Right cardiac atrium (tissue), 5 donors: Measurements from ENCODE around the gene PRRC2B. TPM values are rescaled to one million over a fixed set of nuclear protein-coding genes. Genes with fewer than 3 reads are reported as not detected.
A peak's percentile ranks its signal among the peaks of the same experiment; 100 is the strongest.

Experiments
- ATAC-seq, 2 donors: fragments of 200-7000 bp; cut with Tn5 transposase; one replicate each; pipeline versions ENCODE4 v1.8.0 to v1.9.1; 2020; ENCODE audit warnings: moderate library complexity in 2 of 2, mild to moderate bottlenecking in 1 of 2
- DNase-seq, 3 donors: peaks; one replicate each; pipeline ENCODE4 v3.0.0-alpha.2; 2020
- H3K27ac ChIP-seq: one replicate; pipeline ENCODE4 v1.5.1; 2013; ENCODE audit warnings: mild to moderate bottlenecking, low read length, control low read depth, moderate library complexity
- H3K27me3 ChIP-seq: one replicate; pipeline ENCODE4 v1.6.1; 2013; ENCODE audit not compliant: control insufficient read depth, insufficient read depth
- H3K4me1 ChIP-seq: one replicate; pipeline ENCODE4 v1.6.1; 2013; ENCODE audit warnings: low read length; ENCODE audit not compliant: control insufficient read depth, insufficient read depth
- H3K4me3 ChIP-seq: one replicate; pipeline ENCODE4 v1.5.1; 2013; ENCODE audit warnings: low read length, control low read depth
- H3K9me3 ChIP-seq: one replicate; pipeline ENCODE4 v1.6.1; 2013; ENCODE audit warnings: low read length; ENCODE audit not compliant: control insufficient read depth
- WGBS: extraction: QIAGEN DNeasy Blood & Tissue Kit; methylation state at CpG from one replicate; pipeline ENCODE4 v1.1.7; 2013; 5-methylcytosine and 5-hydroxymethylcytosine counted together
- intact Hi-C, 4 donors: fragments of 100-400 bp; cut with DNase I; formaldehyde crosslinking; loops; one replicate each; pipeline versions ENCODE4 v1.11.0 to v1.14.0; 2022 to 2023
- polyA plus RNA-seq: library from polyadenylated mRNA; stranded (reverse); fragments of 200-250 nt; gene quantifications from one replicate; pipeline ENCODE4 v1.2.3, GENCODE V29; 2013
- total RNA-seq, 4 donors: library from RNA; stranded (reverse); fragmentation: NEBNext Ultra II Directional; extraction: Animal tissue kit (Norgen Biotek cat#: 25700); gene quantifications; one replicate each; pipeline ENCODE4 v1.2.1, GENCODE V29; 2021
- donor health status: healthy with polysubstance abuse.
- donor health status: DM: no; HTN: yes; CAD: no.
- donor health status: DM: no; HTN: no; CAD: no.
- donor health status: DM: no; HTN: yes; CAD: no; lungs with severe emphysema.
- donor health status: DM: yes; HTN: yes; CAD: no.

The PRRC2B gene
- total and polyA plus RNA-seq, 5 donors, result 78.1 to 175 (median 141) TPM

DNA sequence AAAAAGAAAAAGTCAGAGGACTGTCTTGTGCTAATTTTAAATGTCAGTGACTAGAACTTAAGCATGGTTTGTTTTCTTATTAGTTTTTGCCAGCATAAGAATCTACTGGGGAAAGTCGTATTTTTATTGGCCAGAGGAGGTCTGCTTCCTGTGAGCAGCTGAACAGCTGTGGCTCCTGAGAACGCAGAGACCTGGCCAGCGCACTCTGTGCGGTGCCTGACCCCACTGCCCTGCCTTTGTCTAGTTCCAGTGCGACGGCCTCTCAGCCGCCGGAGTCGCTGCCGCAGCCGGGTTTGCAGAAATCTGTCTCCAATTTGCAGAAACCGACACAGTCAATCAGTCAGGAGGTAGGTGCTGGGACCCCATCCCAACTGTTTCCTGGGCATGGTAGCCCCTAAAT is 42.5 kb downstream of the PRRC2B start:
- no peaks in the 10 kb centered on the region for H3K4me1 ChIP-seq

DNA sequence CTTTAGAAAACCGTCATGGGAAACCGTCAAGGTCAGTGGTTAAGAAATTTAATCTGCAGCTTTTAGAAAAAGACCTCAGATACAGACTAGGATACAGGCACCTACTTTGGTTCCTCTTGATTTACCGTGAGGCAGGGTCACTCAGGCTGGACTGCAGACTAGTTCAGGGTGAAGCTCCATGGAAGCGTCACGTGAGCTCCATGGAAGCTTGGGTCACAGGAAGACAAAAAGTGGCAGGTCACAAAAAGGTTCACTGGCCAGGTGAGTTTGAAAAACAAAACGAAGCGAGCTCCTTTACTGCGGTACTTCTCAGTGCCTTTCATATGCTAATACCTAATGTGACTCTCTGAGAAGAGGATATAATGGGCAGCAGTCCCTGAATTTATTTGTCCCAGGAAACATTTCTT is 43.0 kb downstream of the PRRC2B start:
- DNase-seq (no peak), ATAC-seq (no peak)
- WGBS, result 80% methylated on average over 8 of the region's 8 CpGs
- H3K9me3 ChIP-seq, result no peaks in the 10 kb centered on the region
- intact Hi-C loops, result no loop called here
- H3K4me3 ChIP-seq, result no peak overlapping the region
- H3K27ac ChIP-seq, result no peak overlapping the region
- H3K27me3 ChIP-seq, result no peaks in the 10 kb centered on the region
- no peaks in the 10 kb centered on the region for H3K4me1 ChIP-seq

More for the DNA sequence above, 42.5 kb downstream of the PRRC2B start:
- peak; percentile 88 to 93 for ATAC-seq
- H3K27ac ChIP-seq, result no peak overlapping the region
- 60% methylated on average over 12 of the region's 12 CpGs for WGBS
- intact Hi-C loops, result no loop called here
- H3K27me3 ChIP-seq, result no peaks in the 10 kb centered on the region
- no peaks in the 10 kb centered on the region for H3K9me3 ChIP-seq
- peak; percentile 58 to 89 (median 85) for DNase-seq
- no peak overlapping the region for H3K4me3 ChIP-seq

DNA sequence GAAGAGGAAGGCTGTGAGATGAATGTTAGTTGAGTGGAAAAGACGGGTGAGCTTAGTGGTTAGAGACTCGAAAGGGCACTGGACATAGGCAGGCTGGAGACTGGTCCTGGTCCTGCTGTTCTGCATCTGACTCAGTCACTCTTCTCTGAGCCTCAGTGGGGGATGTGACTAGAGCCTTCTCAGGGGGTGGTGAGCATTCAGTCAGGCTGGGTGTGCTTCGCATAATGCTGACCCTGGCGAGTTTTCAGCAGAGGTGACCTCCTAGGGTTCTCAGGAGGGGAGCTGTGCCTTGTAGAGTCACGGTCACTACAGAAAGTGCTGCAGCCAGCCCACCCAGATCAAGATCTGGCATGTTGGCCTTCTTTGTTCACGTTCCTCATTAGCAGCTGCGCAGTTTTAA is 44.3 kb downstream of the PRRC2B start:
- no peak for ATAC-seq
- Histone ChIP-seq H3K27me3 (no peaks in the 10 kb centered on the region), H3K4me1 (no peaks in the 10 kb centered on the region), H3K9me3 (no peaks in the 10 kb centered on the region), H3K27ac (no peak overlapping the region), H3K4me3 (no peak overlapping the region)
- no peak for DNase-seq
- 87% methylated on average over 7 of the region's 7 CpGs for WGBS
- intact Hi-C loops, result no loop called here

DNA sequence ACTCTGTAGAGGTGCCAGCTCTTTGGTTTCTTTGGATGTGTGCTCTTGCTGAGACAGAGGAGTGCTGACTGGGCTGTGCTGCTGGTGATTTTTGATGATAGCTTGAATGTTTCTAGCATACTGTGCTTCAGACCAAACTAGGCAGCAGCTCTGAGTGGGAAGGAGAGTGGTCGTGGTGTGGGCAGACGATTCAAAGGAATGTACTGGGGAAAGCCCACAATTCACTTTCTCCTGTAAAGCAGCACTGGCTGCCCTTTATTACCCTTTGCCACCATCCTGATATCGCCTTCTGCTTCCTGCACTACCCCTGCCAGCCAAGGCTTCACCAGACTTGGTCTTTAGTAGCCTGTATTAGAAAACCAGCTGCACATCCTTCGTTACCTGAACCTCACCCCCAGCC is 45.3 kb downstream of the PRRC2B start:
- Histone ChIP-seq H3K4me3 (no peak overlapping the region), H3K9me3 (no peaks in the 10 kb centered on the region), H3K4me1 (no peaks in the 10 kb centered on the region), H3K27ac (no peak overlapping the region), H3K27me3 (no peaks in the 10 kb centered on the region)
- intact Hi-C loops, result no loop called here
- WGBS, result 76% methylated on average over 4 of the region's 4 CpGs
- no peak for ATAC-seq
- DNase-seq, result no peak

DNA sequence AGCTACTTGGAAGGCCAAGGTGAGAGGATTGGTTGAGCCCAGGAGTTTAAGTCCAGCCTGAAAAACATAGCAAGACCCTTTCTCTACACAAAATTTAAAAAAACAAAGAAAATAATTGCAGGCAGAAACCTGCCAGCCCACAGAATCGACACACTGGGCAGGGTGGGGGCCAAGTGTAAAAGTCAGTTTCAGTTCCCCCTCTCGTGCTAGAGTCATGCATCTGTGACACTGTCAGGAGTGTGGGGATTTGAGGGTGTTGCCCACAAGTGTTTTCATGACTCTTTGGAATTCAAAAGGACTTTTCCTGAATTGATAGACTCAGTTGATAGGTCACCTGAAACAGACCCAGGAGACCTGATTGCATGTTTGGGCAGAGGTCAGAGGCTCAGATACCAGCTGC is 47.6 kb downstream of the PRRC2B start:
- DNase-seq, result no peak
- H3K27me3 ChIP-seq, result no peaks in the 10 kb centered on the region
- 75% methylated on average over 2 of the region's 2 CpGs for WGBS
- ATAC-seq, result no peak
- intact Hi-C loops, result no loop called here
- H3K4me3 ChIP-seq, result no peak overlapping the region
- no peaks in the 10 kb centered on the region for H3K4me1 ChIP-seq
- H3K27ac ChIP-seq, result no peak overlapping the region
- no peaks in the 10 kb centered on the region for H3K9me3 ChIP-seq

DNA sequence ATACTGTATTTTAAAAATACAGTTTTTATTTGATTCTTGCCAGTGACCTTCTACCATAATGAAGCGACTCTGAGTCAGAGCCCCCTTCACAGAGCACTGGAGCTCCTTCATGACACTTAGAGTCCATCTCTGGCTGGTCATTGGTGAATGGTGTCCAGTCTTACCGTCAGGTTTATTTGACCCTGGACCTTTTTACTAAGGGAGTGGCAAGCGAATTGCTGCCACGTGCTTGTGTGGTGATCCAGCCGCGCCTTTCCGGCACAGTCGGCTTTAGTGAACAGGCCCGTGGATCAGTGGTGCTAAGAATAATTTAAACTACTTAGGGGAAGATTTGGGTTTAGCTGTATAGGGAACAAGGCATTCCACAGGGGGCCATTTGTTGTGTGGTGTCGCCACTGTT is 48.5 kb downstream of the PRRC2B start:
- WGBS, result 81% methylated on average over 10 of the region's 10 CpGs

DNA sequence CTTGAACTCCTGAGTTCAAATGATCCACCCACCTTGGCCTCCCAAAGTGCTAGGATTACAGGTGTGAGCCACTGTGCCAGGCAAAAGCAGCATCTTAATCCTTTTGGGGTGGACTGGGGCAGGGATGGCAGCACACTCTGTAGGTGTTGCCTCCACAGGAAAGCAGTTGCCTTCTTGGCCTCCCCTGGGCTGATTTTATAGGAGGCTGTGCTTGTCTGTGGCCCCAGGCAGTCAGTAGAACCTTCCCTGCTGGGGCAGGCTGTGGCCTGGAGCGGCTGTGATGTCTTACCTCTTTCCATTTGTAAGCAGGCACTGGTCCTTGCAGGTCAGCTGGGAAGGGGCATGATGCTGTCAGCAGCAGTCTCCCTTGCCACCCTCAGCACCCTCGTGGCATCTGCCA is 49.8 kb downstream of the PRRC2B start:
- 89% methylated on average over 2 of the region's 2 CpGs for WGBS
- no peak for ATAC-seq

More for the DNA sequence above, 48.5 kb downstream of the PRRC2B start:
- Histone ChIP-seq H3K4me3 (no peak overlapping the region), H3K27ac (no peak overlapping the region), H3K27me3 (no peaks in the 10 kb centered on the region), H3K4me1 (no peaks in the 10 kb centered on the region), H3K9me3 (no peaks in the 10 kb centered on the region)
- intact Hi-C loops, result no loop called here
- DNase-seq, result no peak
- no peak for ATAC-seq

DNA sequence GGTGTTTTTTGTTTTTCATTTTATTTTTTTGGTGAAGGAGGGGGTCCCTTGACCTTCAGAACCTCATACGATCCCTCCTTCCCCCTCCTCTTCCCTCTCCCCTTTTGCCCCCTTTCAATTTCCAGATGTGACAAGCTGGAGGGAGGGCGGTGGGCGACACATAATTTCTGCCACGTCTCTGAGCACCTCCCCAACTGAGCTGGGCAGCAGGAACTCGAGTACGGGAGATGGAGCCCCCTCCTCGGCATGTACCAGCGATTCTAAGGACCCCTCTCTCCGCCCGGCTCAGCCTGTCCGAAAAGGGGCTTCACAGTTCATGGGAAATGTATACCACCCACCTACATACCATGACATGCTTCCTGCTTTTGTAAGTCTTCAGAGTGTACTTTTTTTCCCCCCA is 52.4 kb downstream of the PRRC2B start:
- 85% methylated on average over 11 of the region's 11 CpGs for WGBS
- intact Hi-C loops, result no loop called here

More for the DNA sequence above, 49.8 kb downstream of the PRRC2B start:
- Histone ChIP-seq H3K4me1 (no peaks in the 10 kb centered on the region), H3K27me3 (no peaks in the 10 kb centered on the region), H3K4me3 (no peak overlapping the region), H3K27ac (no peak overlapping the region), H3K9me3 (no peaks in the 10 kb centered on the region)
- intact Hi-C loops, result no loop called here
- no peak for DNase-seq

DNA sequence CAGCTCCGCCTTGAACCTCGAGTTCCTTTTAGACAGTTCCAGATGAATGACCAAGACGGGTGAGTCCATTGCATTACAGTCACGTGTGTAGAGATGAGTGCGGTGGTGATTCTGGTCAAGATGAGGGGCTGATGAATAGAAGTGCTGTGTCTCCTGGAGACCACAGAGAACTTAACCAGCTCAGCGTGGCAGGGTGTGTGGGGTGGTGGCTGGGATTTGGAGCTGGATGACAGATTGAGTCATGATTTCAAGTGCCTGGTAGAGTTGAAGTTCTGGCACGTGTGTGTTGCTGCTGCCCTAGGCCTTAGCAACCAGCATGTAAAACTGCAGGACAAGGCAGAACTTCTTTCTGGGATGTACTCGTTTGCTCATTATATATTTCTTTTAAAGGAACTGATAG is 53.3 kb downstream of the PRRC2B start:
- Histone ChIP-seq H3K4me1 (no peaks in the 10 kb centered on the region), H3K27me3 (no peaks in the 10 kb centered on the region), H3K9me3 (no peaks in the 10 kb centered on the region), H3K4me3 (no peak overlapping the region), H3K27ac (no peak overlapping the region)
- intact Hi-C loops, result no loop called here
- no peak for DNase-seq
- ATAC-seq, result peak; percentile 45 to 69
- 66% methylated on average over 8 of the region's 8 CpGs for WGBS

More for the DNA sequence above, 52.4 kb downstream of the PRRC2B start:
- no peaks in the 10 kb centered on the region for H3K9me3 ChIP-seq
- H3K27me3 ChIP-seq, result no peaks in the 10 kb centered on the region
- no peak overlapping the region for H3K27ac ChIP-seq
- no peaks in the 10 kb centered on the region for H3K4me1 ChIP-seq
- no peak for DNase-seq
- no peak overlapping the region for H3K4me3 ChIP-seq
- no peak for ATAC-seq

DNA sequence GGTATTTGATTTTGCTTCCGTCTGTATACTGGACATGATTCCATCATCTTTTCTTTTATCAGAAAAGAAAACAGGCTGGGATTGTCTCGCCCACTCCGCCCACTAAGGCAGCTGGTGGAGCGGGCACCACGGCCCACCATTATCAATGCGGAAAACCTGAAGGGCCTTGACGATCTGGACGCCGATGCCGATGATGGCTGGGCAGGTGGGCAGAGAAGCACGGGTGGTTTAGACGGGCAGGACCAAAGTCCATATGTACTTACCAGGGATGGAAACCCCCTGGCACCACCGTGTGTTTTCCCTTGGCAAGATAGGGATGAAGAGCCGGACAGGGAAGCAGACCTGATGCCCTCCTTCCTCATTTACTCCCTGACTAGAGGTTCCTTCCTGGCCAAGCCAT is 53.7 kb downstream of the PRRC2B start:
- ATAC-seq, result no peak
- DNase-seq, result no peak
- 81% methylated on average over 14 of the region's 14 CpGs for WGBS
- no peaks in the 10 kb centered on the region for H3K27me3 ChIP-seq
- H3K9me3 ChIP-seq, result no peaks in the 10 kb centered on the region
- H3K27ac ChIP-seq, result no peak overlapping the region
- H3K4me1 ChIP-seq, result no peaks in the 10 kb centered on the region
- no peak overlapping the region for H3K4me3 ChIP-seq
- intact Hi-C loops, result no loop called here

DNA sequence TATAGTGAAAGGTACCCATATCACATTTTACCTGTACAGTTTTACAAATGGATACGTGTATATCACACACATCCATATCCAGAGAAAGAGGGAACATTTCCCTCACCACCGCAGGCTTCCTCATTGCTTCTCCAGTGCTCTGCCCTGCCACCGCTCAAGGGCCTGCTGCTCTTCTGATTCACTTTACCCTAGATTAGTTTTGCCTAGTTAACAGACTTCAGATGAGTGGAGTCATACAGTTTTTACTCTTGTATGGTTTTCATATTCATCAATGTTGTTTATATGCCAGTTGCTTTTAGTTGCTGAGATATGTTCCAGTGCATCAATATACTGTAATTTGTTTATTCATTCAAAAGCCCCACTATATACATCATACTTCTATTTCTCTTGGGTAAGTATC is 54.9 kb downstream of the PRRC2B start:
- H3K4me3 ChIP-seq, result no peak overlapping the region
- H3K4me1 ChIP-seq, result no peaks in the 10 kb centered on the region
- H3K27ac ChIP-seq, result no peak overlapping the region
- DNase-seq, result no peak
- H3K27me3 ChIP-seq, result no peaks in the 10 kb centered on the region
- H3K9me3 ChIP-seq, result no peaks in the 10 kb centered on the region
- no peak for ATAC-seq
- 91% methylated on average over 3 of the region's 3 CpGs for WGBS
- intact Hi-C loops, result no loop called here

DNA sequence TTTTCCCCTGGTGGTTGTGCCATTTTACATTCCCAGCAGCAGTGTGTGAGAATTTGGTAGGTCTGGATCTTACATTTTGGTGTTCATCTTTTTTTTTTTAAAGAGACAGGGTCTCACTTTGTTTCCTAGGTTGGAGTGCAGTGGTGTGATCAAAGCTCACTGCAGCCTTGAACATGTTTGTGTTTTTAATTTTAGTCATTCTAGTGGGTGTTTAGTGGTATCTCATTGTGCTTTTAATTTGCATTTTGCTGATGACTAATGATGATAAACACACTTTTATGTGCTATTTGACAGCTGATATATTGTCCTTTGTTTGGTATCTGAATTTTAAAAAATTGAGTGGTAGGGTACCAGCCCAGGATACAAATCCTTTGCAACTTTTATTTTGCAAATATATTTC is 55.4 kb downstream of the PRRC2B start:
- ATAC-seq (no peak), DNase-seq (no peak)
- Histone ChIP-seq H3K9me3 (no peaks in the 10 kb centered on the region), H3K27me3 (no peaks in the 10 kb centered on the region), H3K4me3 (no peak overlapping the region), H3K4me1 (no peaks in the 10 kb centered on the region), H3K27ac (no peak overlapping the region)
- intact Hi-C loops, result no loop called here
